HG02678 (cell line): ENCODE results near the gene HOXA3.
A peak's percentile ranks its signal among the peaks of the same experiment; 100 is the strongest.

Experiments used
- ATAC-seq: cut with Tn5 transposase; IDR thresholded peaks from one replicate; pipeline ENCODE4 v1.9.1; 2021; ENCODE audit warnings: mild to moderate bottlenecking, moderate library complexity; ENCODE audit not compliant: unreplicated experiment

Gene HOXA3

DNA sequence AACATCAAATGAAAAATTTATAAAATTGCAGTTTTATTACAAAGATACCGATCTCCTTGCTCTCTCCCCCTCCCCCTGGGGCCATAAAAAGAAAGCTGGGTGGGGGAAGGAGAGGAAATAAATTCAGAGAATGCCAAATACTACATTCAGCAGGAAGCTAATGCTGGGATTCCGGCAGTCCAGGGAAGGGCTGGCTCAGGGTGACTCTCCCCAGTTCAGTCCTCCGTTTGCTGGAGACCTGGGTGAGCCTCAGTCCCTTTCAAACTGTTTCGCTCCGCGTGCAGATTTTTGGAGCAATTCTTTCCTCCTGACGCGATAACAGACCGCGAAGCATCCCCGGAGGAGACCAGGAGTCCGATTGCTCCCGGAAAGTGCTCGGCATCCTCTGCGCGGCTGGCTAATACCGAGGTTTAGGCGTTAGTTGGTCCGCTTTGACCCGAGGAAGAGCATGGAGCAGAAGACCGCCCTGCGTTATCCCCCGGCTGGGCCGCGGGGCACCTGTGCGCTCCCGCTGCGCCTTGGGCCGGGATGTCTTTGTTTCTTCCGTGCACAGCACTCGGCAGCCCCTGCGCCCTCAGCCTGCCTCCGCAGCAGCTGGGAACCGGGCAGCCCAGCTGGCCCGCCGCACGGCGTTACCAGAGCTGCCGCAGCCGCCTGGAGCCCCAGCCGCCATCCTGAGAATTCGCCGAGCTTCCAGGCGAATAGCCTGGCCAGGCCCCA, 46.0 kb downstream of the HOXA3 start:
- ATAC-seq, result no peak

DNA sequence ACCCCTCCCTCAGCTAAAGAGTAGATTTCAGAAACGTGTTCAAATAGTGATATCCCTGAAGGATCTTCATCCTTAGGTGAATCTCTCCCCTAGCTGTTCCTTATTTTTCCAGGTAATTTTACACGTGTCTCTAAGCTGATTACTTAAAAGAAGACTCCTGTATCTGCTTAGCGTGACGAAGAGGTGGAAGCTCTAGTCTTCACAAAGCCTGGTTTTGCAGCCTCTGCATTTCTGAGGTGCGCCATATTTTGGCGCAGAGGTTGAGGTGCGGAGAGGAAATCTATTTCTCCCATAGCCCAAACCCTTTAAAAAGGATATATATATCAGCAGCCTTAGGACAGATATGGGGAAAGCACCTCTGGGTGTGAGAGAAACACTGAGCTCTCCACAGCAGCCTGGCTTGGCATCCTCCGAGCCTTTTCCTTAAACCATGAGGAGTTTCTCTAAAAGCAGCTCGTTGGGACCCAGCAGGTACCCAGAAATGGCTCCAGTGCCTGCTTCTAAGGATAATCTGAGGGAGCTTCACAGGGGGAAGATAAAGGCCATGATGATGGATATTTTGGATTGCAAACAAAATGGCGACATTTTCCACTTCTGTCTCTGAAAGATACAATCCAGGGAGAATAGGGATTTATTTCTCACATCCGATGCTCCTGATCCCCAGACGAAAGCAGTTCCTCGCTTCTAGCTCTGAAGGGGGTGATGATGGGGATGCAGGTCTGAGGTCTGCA, 46.9 kb downstream of the HOXA3 start:
- no peak for ATAC-seq

DNA sequence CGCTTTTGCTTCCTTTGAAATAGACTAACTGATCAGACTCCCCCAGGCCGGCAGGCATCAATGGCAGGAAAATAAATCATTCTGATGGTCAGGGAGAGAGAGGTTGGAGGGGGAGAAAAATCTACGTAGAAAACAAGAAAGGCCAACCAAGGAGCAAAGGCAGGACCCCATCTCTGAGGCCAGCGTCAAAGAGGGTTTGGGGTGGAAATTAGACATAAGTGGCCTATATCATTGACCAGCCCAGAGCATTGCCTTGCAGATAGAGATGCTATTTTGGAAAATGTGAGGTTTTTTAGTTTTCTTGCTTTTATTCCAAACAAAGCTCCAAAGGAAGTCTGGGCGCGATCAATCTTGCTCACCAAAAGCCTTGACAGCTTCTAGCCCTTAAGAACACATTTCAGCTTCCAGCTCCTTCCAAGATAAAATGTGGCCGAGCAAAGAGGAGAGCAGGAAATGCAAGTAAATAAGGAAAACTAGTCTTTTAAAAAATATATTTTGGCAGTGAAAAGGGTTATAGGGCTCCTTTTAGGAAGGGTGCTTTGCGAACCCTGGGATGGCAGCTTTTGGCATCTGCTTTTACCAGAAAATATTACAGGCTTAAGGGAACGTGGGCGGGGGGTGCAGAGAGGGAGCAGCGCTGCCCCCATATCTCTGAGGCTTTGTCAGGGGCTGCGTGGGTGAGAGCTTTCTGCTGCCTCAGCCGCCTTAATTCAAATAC, 47.9 kb downstream of the HOXA3 start:
- no peak for ATAC-seq

DNA sequence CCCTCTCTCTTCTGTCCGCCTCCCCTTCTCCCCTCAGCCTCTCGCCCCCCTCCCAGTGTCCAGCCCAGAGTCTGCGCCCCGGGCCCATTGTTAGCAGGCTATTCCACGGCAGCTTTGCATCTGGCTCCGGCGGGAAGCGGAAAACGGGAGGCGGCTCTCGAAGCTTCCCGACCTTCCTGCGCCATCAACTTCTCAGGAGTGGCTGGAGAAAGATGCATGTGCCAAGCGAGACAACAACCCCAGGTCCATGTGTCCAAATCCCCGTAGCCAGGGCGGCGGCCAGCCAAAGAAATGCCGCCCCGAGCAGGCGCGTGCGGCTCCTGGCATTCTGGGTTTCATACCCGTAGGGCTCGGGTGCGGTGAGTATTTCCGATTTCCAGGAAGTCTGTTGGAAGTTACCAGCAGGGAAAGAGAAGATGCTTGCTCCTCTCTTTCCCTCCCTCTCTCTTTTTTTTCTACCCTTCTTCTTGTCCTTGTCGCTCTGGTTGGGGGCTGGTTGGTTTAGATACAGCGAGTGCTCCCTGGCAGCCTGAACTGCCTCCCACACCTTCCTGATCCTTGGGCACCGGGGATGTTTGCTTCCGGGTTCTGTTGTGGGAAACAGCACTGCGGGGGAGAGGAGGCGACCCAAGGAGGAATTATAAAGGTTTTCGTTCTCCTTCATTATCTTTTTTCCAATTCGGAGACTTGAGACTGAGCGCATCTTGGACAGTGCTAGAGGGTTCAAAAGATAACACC, 48.7 kb downstream of the HOXA3 start:
- ATAC-seq, result no peak

DNA sequence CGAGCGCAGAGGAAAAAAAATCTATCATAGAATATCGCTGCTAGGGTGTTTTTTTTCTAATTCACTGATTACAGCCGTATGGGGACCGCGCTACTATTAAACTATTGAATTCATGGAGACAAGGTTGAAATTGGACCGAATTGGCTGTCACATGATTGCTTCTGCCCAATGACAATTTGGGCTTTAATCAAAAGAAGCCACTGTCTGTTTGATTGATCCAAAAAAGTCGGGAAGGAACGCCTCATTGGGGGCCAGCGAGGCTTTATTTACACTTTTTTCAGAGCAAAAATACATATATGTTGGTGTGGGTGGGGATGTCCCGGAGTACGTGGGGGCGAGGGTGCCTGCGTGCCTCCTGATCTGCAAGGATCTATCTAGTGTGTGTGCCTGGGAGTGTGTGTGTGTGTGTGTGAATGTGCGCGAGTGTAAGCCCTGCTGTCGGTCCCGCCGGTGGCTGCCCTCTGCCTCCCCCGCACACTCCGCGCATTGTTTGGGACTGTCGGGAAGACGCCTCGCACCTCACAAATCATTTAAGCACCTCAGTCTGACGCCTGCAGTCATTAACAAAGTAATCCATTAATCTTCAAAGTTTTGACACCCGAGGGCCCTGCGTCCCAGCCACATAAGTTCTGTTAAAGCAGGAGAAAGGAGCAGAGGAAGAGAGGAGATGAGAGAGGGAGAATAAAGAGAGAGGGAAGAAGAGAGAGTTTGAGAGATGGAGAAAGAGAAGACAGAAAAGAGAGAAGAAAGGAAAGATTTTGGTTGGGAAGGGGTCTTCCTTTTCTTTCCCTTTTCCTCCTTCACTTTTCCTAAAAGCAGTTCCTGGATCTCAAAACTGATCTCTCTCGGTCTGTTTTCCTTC, 49.6 kb downstream of the HOXA3 start, which contains the start of gene HOXA2:
Gene HOXA2 (minus strand): TSS at position 103 of the 862 bp plus-strand sequence. CDS start 183 bp downstream, outside the sequence.
- ATAC-seq, result no peak

DNA sequence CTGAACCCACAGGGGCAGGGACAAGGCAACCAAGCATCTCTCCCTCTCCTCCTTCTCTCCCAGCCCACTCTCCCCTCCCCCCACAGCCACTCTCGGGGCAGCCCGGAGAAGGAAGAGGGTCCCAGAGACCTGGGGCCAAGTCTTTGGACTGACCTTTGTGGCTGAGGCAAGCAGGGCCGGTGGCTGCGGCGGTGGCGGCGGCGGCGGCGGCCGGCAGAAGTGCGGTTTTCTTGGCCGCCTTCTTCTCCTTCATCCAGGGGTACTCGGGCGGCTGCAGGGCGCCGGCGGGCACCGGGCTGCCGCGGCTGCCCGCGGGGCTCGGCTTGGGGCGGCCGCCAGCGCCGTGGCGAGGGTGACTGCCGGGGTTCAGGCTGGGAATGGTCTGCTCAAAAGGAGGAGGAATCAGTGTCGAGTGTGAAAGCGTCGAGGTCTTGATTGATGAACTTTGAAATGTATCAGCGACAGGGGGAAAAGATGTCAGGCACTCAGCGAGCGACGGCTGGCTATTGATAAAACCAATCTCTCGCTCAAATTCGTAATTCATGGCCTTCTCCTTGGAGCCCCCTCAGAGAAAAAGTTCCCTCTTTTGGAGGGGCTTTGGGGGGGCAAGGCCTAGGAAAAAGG, 50.3 kb downstream of the HOXA3 start:
- no peak for ATAC-seq

DNA sequence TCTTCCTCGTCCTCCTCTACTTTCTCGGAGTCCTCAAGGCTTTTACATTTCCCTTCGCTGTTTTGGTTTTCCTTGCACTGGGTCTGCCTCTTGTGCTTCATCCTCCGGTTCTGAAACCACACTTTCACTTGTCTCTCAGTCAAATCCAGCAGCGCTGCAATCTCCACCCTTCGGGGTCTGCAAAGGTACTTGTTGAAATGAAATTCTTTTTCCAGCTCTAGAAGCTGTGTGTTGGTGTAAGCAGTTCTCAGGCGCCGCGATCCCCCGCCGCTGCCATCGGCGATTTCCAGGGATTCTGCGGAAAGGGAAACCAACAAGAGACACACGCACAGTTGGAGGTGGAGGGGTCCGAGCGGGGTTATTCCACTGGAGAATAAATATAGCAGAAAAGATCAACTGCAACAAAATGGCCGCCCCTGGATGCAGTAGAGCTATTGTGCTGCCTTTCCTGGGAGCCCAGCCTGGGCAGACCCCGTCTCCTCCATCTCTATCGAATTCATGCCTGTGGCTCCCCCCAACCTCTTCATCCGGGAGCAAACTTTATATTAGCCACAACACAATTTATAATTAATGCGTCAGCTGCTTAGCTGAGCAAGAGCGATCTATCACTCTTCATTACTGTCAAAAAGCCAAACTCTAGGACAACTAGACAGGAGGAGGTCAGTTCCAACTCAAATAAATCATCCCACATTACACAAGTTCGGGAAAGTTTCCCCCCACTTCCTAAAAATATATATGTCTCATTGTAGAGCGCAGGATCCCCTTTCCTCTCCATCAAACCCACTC, 51.0 kb downstream of the HOXA3 start:
- ATAC-seq, result no peak

DNA sequence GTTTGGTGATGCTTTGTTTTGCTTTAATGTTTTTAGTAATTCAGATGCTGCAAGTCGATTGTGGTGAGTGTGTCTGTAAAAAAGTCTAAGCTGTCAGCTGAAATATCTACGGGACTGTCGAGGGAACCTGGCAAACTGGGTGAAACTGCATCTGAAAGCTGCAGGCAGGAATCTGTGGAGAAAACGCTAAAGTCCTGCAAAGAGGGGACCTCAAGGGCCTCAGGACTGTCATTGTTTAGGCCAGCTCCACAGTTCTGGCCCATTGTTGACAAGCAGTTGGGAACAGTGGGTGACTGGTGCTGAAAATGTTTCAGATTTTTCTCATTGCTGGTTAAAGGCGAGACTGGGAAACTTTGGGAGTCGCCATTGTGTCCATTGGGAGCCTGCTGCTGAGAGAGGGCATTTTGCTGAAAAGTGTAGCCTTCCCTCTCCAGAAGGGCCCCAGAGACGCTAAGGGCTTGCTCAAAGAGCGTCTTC, 51.7 kb downstream of the HOXA3 start:
- no peak for ATAC-seq

DNA sequence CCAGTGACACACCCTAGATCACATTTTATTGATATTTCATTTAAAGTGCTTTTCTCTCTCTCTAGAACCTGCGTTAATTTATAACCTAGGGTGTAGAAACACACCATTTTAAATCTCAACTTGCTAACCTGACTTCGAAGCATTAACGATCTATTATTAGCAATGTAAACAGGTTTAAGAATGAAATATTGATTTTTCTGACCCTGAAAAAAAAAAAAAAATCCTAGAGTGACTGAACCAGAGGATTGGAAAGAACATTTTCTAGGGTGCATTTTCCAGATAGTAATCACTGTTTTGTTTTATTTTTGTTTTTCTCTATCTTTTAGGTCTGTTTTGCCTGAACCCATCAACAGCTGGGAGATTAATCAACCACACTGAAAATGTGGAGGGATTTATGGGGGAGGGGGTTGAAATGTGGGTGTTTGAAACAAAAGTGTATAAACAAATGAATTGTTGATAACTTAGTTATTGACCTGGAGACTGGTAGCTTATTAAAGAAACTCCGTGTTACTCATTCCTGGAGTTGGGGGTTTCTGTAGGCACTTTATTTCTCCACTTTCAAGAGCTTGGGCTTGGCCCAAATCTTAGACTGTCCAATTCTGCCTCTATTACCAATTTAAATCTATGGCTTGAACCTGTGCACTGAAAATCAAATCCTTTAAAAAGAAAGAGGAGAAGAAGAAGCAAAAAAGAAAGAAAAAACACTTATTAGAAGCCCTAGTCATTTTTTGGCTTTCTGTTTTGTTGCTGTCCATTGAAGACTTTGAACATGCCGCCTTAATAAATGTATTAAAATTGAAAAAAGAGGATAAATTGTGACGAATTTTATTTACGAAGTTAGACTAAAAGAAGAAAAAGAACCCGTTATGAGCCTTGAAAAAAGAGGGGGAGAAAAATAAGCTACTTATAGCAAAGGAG, 52.7 kb downstream of the HOXA3 start:
- no peak for ATAC-seq

DNA sequence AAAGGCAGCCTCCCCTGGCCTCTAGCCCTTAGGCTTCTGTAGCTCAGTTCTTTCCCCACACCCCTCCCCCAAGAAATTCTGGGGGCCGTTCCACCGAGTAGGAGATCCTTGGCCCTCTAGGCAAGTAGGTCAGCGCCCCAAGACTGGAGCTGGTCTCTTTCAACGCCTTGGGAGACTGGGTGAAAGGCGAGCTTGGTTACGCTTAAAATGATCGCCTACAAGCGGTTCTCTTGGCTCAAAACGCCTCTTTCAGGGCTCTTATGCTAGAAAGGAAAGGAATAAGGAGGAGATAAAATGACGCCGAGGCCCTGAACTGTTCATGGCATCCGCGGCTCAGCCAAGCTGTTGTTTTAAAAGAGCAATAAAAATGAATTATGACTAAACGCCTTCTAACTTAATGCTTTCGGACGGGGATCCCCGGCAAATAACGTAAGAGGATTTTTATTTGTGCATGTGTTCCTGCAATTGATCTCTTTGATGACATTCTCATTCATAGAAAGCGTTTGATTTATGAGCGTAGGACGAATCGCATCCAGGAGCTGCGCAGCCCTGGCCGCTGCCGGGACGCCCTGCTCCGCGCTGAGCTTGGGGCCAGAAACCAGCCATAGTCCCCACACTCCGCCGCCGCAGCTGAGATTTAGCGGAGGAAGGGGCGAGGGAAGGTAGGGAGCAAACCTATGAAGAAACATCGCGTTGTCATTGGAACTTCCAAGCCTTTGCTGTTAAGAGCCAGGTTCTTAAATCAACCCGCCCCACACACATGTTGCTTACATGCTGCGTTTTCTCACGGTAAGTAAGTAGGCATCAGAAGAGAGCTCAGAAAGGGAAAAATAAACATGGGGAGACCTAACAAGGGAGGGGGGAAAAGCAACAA, 53.6 kb downstream of the HOXA3 start:
- no peak for ATAC-seq

DNA sequence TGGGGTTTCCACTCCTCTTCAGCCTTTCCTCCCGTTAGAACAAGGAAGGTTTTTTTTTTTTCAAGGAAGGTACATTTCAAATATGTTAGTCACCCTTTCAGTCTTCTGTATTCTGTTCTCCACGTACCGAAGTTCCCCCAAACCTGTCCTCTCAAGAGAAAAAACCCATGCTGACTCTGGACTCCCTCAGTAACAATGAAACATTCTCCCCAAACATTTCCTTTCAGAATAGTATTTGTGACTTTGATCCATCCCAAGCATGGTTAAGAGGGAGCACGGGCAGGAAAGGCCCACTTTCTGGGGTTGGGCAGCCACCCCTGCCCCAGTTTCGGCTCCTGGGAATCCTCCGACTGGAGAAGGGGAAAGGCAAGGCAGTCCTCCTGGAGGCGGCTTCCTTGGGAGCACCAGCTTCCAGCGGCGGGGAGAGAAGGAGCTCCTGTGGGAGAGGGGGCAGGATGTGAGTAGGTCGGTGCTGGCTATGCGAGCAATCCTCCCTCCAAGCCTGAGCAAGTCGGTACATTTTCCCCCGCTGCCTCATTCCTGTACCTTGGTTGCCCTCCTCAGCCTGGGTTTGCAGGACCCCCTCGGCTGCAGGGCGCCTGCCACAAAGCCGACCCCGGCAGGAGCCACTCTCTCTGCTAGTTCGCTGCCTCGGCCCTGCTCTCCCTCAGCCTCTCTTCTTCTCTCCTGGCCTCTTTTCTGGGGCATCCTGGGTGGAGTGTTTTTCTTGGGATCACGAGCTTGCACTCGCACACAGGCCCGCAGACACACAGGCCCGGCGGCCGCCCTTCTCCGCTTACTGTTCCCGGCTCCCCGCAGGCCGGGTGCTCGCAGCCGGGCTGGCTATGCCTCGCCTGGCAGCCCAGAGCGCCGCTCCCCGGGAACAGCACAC, 54.5 kb downstream of the HOXA3 start:
- no peak for ATAC-seq

DNA sequence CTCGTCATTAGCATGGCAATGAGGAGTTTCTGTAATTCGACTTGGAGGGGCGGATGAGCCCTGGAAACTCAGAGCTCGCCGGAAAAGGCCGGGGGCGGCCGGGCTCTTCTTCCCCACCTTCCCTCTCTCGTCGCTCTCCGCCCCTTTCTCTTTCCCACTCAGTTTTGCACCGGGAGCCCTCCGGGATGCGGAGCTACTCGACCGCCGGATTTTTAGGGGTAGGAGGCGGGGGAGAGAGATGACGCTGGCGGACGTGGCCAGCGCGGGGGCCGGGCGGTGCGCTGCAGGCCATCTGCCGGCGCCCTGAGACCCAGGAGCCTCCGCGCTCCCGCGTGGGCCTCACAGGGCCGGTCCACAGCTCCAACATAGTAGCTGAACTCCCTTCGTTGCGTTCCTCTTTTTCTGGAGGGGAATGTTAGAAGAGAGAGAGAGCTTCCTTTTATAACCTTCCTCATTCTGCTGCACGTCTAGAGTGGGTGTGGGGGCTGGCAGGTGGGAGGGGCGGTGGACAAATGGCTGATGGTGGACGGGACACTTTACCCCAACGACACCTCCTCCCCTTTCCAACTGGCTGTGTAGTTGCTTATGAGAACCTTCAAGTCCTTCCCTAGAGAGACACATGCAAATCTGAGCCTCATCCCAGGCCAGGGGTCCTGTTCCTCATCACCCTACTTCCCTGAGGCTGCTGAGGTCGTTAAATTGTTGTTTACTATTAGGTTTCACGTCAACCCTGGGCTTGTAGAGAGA, 55.4 kb downstream of the HOXA3 start:
- no peak for ATAC-seq

DNA sequence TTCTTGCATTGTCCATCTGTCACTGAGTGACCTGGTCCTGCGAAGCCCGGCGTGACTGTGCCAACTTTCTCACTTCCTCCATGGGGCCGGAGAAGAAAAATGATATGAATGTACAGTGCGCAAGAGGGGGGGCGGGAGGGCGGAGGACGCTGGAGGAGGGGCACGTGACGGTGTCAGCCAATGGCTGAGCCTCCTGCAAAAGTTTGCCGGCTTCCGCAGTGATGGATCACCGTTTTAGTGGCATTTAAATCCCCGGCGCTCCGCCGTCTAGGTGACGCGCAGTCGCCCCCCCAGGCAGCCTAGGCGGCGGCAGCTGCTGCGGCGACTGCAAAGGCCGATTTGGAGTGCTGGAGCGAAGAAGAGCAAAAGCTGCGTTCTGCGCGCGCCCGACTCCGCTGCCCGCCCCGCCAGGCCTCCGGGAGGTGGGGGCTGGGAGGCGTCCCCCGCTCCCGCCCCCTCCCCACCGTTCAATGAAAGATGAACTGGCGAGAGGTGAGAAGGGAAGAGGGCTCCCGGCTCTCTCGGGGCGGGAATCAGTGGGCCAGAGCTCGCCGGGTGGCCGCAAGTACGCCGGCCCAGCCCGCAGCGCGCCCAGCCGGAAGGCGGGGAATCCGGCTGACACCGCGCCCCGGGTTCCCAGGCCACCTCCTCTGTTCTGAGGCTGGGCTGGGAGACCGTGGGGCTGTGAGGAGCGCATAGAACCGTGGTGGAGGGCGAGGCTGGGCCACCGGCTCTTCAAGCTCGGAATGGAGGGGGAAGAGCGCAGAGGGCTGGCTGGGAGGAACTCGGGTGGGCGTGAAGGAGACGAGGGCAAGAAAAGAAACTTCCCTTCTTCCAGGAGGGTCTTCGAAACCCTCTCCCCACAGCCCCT, 56.3 kb downstream of the HOXA3 start, which contains the start of gene HOXA1:
Gene HOXA1 (minus strand): TSS at position 104 of the 871 bp plus-strand sequence. CDS start 88 bp downstream, at position 16.
- ATAC-seq, result peak; percentile 84
